ENCODE measurements around the gene MOXD1.

DNA sequence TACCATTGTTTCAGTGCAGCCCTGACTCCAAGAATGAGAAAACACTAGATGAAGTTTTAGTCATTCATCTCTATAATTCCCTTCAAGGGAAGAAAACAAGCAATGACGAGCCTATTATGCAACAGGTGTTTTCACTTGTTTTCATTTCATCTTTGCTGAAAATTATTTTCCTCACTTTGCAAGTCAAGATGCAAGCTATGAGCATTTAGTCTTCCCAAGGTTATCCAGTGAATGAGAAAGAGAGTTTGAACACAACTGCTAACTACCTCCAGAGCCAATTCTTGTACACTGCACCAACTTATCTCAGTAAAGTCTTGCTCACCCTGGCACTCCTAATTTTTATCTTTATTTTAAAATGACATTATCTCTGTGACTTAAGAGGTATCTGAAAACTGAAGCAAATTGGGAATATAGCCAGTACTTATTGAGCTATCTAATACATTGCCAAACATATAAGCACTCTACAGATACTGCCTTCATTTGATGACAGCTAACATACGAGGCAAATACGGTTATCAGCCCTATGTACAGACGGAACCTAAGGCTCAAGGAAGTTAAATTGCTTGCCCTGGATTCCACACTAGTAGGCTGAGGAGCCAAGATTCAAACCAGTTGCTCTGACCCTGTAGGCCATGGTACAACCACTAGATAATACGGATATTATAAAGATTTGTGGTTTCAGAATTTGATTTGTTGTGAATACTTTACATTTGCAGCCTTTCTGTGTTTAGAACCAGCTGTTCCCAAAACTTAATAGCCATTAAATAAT lies 36.8 kb downstream of the MOXD1 start:
- TF ChIP-seq, protein P1, sequence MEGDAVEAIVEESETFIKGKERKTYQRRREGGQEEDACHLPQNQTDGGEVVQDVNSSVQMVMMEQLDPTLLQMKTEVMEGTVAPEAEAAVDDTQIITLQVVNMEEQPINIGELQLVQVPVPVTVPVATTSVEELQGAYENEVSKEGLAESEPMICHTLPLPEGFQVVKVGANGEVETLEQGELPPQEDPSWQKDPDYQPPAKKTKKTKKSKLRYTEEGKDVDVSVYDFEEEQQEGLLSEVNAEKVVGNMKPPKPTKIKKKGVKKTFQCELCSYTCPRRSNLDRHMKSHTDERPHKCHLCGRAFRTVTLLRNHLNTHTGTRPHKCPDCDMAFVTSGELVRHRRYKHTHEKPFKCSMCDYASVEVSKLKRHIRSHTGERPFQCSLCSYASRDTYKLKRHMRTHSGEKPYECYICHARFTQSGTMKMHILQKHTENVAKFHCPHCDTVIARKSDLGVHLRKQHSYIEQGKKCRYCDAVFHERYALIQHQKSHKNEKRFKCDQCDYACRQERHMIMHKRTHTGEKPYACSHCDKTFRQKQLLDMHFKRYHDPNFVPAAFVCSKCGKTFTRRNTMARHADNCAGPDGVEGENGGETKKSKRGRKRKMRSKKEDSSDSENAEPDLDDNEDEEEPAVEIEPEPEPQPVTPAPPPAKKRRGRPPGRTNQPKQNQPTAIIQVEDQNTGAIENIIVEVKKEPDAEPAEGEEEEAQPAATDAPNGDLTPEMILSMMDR (IDR thresholded peaks at IDR 0.05), result no peak
- no peak for TF ChIP-seq ZFX (IDR thresholded peaks at IDR 0.05; ENCODE audit: borderline replicate concordance)
